Measurements from ENCODE around the gene NHS. TPM values are rescaled to one million over a fixed set of nuclear protein-coding genes. Genes with fewer than 3 reads are reported as not detected.
A peak's percentile ranks its signal among the peaks of the same experiment; 100 is the strongest.

The NHS gene
- total and polyA plus RNA-seq, 5 donors, result 0.61 to 1.7 (median 1.6) TPM

DNA sequence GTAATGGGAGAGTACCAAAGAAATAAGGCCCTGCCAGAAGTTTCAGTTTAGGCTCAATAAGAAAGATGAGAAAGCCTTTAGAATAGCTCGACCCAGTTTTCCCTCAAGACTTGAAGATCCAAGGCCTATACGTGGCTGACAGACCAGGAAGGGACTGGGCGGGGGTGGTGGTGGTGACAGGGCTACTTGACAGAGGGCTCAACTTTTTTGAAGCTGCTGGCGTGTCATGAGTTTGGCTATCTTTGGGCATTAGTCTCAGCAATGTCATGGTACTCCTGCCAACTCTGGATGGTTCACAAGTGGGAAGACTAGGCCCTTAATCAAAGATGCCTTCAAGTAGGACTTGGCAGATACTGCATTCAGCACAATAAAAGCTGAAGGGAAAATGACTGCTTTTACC lies 262.2 kb downstream of the NHS start:
- 68% methylated on average over 4 of the region's 4 CpGs for WGBS

DNA sequence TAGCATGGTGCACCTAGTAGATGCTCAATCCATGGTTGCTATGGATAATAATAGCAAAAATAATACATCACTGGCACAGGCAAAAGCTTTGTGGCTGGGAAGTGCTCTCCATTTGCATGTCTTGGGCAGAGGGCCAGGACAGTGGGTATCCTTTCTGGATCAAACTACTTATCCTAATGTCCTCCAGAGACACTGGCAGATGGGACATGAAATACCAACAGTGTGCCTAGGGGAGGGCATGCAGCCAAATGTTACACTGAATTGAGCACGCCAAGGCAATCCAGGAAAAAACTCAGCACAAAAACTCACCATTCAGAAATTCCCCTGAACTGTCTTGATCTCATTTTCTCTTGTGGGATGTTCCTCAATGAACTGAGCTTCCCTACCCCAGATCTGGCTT lies 263.7 kb downstream of the NHS start:
- Histone ChIP-seq H3K4me1 (ENCODE audit: control insufficient read depth, insufficient read depth, low read length) (peaks cover 1% of the 10 kb centered on the region), H3K27me3 (ENCODE audit: control insufficient read depth, insufficient read depth) (no peaks in the 10 kb centered on the region), H3K9me3 (ENCODE audit: control insufficient read depth, low read length) (no peaks in the 10 kb centered on the region), H3K4me3 (ENCODE audit: low read length) (no peak overlapping the region), H3K27ac (ENCODE audit: low read length) (no peak overlapping the region)
- ATAC-seq (no peak), DNase-seq (no peak)
- intact Hi-C loops (cut with DNase I), result no loop called here
- WGBS, result 77% methylated on average over 1 of the region's 1 CpG

More for the DNA sequence above, 262.2 kb downstream of the NHS start:
- no peak for ATAC-seq
- Histone ChIP-seq H3K4me1 (ENCODE audit: control insufficient read depth, insufficient read depth, low read length) (peaks cover 3% of the 10 kb centered on the region), H3K9me3 (ENCODE audit: control insufficient read depth, low read length) (no peaks in the 10 kb centered on the region), H3K27me3 (ENCODE audit: control insufficient read depth, insufficient read depth) (no peaks in the 10 kb centered on the region), H3K4me3 (ENCODE audit: low read length) (no peak overlapping the region), H3K27ac (ENCODE audit: low read length) (no peak overlapping the region)
- no peak for DNase-seq
- intact Hi-C loops (cut with DNase I), result no loop called here

DNA sequence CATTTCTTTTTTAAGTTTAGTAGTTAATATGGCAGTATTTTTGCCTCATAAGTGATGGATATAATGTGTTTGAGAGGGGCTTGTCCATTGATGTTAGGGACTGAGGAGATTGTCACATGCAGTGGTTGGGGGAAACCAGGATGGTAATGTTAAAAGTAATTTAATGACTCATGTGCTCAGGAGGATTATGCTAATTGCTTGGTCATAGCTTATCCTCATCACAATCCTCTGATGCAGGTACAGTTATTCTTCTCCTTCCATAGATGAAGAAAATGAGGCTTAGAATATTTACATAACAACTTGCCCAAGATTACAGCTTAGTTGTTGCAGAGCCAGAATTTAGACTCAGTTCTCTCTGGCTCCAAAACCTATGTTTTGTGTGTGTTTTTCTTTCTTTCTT lies 267.9 kb downstream of the NHS start:
- Histone ChIP-seq H3K27me3 (ENCODE audit: control insufficient read depth, insufficient read depth) (no peaks in the 10 kb centered on the region), H3K27ac (ENCODE audit: low read length) (no peak overlapping the region), H3K9me3 (ENCODE audit: control insufficient read depth, low read length) (no peaks in the 10 kb centered on the region), H3K4me1 (ENCODE audit: control insufficient read depth, insufficient read depth, low read length) (no peaks in the 10 kb centered on the region), H3K4me3 (ENCODE audit: low read length) (no peak overlapping the region)
- ATAC-seq (no peak), DNase-seq (no peak)
- intact Hi-C loops (cut with DNase I), result no loop called here

DNA sequence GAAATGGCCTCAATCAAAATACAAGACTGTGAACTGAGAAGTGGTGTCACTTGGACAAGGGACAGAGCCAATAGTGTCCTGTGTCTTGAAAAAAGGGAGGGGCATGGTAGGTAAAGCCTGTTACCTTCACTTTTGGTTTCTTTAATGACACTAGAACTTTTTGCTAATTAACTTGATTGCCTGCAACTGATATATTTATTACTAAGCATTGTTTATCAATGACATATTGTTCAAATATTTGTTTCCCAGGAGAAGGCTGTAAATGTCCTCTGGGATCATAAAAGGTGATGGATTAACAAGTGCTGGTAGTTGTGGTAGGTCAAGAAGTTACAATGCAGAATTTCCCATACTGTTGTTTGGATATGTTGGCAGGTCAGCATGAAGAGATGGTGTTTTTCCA lies 268.5 kb downstream of the NHS start:
- intact Hi-C loops (cut with DNase I), result no loop called here

DNA sequence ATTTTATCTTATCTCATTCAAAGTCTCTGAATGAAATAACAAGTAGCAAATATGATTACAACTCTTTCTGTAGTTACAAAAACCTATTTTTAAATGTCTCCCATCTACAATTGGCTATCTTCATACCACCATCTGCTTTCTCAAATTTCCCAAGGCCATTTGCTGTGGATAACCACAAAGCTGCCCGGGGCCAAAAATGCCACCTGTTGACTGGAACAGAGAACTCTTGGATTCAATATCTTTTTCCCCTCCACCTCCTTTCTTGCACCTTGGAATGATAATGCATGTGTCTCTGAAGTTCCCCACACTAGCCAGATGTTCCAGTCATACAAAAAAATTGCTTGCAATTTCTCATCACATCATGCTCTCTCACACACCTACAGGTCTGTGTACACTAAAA lies 269.0 kb downstream of the NHS start:
- no peak overlapping the region for H3K4me3 ChIP-seq (ENCODE audit: low read length)

More for the DNA sequence above, 268.5 kb downstream of the NHS start:
- Histone ChIP-seq H3K4me1 (ENCODE audit: control insufficient read depth, insufficient read depth, low read length) (no peaks in the 10 kb centered on the region), H3K27ac (ENCODE audit: low read length) (no peak overlapping the region), H3K4me3 (ENCODE audit: low read length) (no peak overlapping the region), H3K9me3 (ENCODE audit: control insufficient read depth, low read length) (no peaks in the 10 kb centered on the region), H3K27me3 (ENCODE audit: control insufficient read depth, insufficient read depth) (no peaks in the 10 kb centered on the region)
- DNase-seq (no peak), ATAC-seq (no peak)

DNA sequence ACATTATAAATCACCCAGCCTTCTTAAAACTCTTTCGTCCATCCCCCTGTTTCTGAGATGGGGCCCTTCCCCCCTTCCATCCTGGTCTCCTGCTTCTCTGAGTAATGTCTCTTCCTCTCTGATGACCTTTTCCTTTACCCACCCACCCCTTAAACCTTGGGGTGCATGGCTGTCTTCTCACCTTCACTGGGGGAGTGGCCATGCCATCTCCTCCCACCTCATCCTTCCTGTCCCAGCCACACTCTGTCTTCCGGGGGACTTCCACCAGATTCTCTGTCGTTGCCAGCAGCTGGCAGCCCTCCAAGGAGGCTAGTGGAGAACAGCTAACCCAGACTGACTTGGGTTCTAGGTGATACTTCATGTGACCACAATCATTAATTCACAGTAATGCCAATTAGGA lies 279.1 kb downstream of the NHS start:
- ATAC-seq (no peak), DNase-seq (peak in 1 of 3 donors; percentile 50)
- no peaks in the 10 kb centered on the region for H3K9me3 ChIP-seq (ENCODE audit: control insufficient read depth, low read length)
- 42% methylated on average over 3 of the region's 3 CpGs for WGBS
- H3K27ac ChIP-seq (ENCODE audit: low read length), result no peak overlapping the region
- intact Hi-C loops (cut with DNase I), result no loop called here
- H3K27me3 ChIP-seq (ENCODE audit: control insufficient read depth, insufficient read depth), result no peaks in the 10 kb centered on the region
- no peak overlapping the region for H3K4me3 ChIP-seq (ENCODE audit: low read length)
- H3K4me1 ChIP-seq (ENCODE audit: control insufficient read depth, insufficient read depth, low read length), result no peaks in the 10 kb centered on the region

More for the DNA sequence above, 269.0 kb downstream of the NHS start:
- 85% methylated on average over 1 of the region's 1 CpG for WGBS
- no peak for DNase-seq
- intact Hi-C loops (cut with DNase I), result no loop called here
- Histone ChIP-seq H3K4me1 (ENCODE audit: control insufficient read depth, insufficient read depth, low read length) (no peaks in the 10 kb centered on the region), H3K9me3 (ENCODE audit: control insufficient read depth, low read length) (no peaks in the 10 kb centered on the region), H3K27ac (ENCODE audit: low read length) (no peak overlapping the region), H3K27me3 (ENCODE audit: control insufficient read depth, insufficient read depth) (no peaks in the 10 kb centered on the region)
- ATAC-seq, result no peak

DNA sequence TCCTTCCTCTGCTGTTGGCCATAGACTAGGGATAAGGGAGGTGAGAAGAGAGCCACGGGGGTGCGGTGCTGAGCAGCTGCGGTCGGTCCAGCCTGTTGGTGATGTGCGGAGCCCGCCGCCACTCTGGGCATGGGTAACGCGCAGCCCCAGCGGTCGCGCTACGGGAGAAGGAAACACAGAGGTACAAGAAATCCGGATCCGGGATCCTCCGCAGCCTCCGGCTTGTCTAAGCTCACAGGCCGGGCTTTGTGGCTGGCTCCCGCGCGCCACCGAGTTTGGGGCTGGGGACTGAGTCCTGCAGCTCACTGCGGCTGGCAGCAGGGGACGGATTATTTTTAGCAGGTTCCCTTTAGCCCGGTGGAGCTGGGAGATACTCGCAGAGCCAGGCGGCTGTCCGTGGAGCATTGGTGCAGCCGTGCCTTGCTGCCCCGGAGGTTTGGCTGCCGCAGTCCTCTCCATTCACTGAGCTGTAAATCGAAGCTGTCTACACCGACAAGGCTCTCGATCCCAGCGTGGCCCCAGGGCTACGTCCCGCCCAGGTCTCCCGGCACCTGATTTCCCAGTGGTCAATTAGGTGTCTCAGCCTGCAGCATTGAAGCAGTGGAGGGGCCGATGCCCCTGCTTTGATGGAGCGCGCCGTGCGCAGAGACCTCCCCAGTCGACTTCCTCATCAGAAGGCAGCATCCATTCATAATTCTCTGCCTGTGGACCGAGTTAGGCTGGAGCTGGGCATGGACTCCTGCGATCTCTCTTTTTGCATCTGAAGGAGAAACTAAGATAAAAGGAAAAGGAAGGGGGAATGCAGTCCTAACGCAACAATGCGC lies 280.4 kb downstream of the NHS start:
- peak overlapping the region; percentile 48 for H3K4me3 ChIP-seq (ENCODE audit: low read length)
- H3K9me3 ChIP-seq (ENCODE audit: control insufficient read depth, low read length), result no peaks in the 10 kb centered on the region
- WGBS, result under 1% methylated on average over 48 of the region's 48 CpGs
- H3K27ac ChIP-seq (ENCODE audit: low read length), result no peak overlapping the region
- intact Hi-C loops (cut with DNase I), result no loop called here
- peak in 1 of 3 donors; percentile 47 for DNase-seq
- H3K4me1 ChIP-seq (ENCODE audit: control insufficient read depth, insufficient read depth, low read length), result no peaks in the 10 kb centered on the region
- ATAC-seq, result peak; percentile 40 to 41
- no peaks in the 10 kb centered on the region for H3K27me3 ChIP-seq (ENCODE audit: control insufficient read depth, insufficient read depth)

DNA sequence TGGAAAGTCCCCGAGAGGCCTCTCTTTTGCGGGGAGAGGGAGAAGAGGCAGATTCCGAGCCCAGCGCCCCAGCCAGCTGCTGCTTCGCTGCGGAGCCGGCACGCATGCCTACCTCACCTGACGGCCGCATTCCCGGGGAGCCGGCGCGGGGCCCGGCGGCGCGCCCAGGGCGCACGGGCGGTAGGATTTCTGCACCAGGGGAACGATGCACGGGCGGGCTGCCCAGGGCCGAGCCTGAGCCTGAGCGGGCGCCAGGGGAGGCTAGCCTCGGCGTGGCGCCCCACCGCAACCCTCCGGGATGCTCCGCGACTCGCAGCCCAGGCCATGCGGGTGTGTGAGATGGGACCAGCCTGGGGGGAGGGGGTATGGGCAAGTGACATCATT lies 281.0 kb downstream of the NHS start:
- under 1% methylated on average over 36 of the region's 36 CpGs for WGBS
- Histone ChIP-seq H3K27ac (ENCODE audit: low read length) (no peak overlapping the region), H3K4me3 (ENCODE audit: low read length) (peak overlapping the region; percentile 48), H3K4me1 (ENCODE audit: control insufficient read depth, insufficient read depth, low read length) (no peaks in the 10 kb centered on the region), H3K27me3 (ENCODE audit: control insufficient read depth, insufficient read depth) (no peaks in the 10 kb centered on the region), H3K9me3 (ENCODE audit: control insufficient read depth, low read length) (no peaks in the 10 kb centered on the region)
- intact Hi-C loops (cut with DNase I), result no loop called here
- ATAC-seq (no peak), DNase-seq (peak in 1 of 3 donors; percentile 34)

DNA sequence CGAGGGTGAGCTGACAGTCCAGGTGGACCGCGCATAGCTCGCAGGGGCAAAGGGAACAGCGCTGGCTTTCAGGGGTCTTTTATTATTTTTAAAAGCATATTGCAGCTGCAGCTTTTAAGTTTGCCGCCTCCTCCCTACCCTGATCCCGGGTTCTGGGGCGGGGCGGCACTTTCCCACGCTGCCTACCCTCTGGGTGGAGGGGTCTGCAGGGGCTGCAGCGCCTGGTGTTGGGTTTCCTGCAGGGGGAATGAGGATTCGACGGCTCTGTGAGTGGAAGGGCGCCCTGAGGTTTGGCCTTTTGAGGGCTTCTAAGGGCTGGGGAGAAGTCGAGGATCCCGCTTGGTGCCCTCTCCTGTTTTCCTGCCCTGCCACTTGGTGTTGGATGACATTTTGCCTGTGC lies 281.6 kb downstream of the NHS start:
- H3K27ac ChIP-seq (ENCODE audit: low read length), result no peak overlapping the region
- WGBS, result 28% methylated on average over 16 of the region's 16 CpGs
- H3K4me3 ChIP-seq (ENCODE audit: low read length), result no peak overlapping the region
- ATAC-seq (no peak), DNase-seq (no peak)
- no peaks in the 10 kb centered on the region for H3K9me3 ChIP-seq (ENCODE audit: control insufficient read depth, low read length)
- H3K4me1 ChIP-seq (ENCODE audit: control insufficient read depth, insufficient read depth, low read length), result no peaks in the 10 kb centered on the region
- no peaks in the 10 kb centered on the region for H3K27me3 ChIP-seq (ENCODE audit: control insufficient read depth, insufficient read depth)
- intact Hi-C loops (cut with DNase I), result no loop called here

DNA sequence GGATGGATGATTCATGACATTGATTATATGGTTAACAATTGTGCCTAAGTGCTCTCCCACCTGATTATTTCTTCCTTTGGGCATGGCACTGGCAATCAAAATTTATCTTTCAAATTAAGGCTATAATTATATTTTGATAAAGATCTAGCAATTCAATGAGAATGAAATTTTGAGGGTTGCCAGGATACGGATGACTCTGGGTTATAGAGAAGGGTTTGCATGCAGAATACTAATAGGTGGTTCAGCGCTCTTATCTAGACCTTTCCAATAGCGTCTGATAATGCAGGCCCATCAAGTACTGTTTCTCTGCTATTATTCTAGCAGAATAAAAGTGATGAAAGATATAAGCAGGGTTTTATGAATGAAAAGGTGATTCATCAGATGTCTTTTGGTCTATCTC lies 287.4 kb downstream of the NHS start:
- Histone ChIP-seq H3K9me3 (ENCODE audit: control insufficient read depth, low read length) (no peaks in the 10 kb centered on the region), H3K4me3 (ENCODE audit: low read length) (no peak overlapping the region), H3K27me3 (ENCODE audit: control insufficient read depth, insufficient read depth) (no peaks in the 10 kb centered on the region), H3K27ac (ENCODE audit: low read length) (no peak overlapping the region), H3K4me1 (ENCODE audit: control insufficient read depth, insufficient read depth, low read length) (no peaks in the 10 kb centered on the region)
- DNase-seq (no peak), ATAC-seq (no peak)
- WGBS, result 98% methylated on average over 3 of the region's 3 CpGs
- intact Hi-C loops (cut with DNase I), result loop anchor here in 1 of 4 donors (10.0 kb wide), 1 partner anchor 58 kb away; no protein-coding TSS in a partner anchor

DNA sequence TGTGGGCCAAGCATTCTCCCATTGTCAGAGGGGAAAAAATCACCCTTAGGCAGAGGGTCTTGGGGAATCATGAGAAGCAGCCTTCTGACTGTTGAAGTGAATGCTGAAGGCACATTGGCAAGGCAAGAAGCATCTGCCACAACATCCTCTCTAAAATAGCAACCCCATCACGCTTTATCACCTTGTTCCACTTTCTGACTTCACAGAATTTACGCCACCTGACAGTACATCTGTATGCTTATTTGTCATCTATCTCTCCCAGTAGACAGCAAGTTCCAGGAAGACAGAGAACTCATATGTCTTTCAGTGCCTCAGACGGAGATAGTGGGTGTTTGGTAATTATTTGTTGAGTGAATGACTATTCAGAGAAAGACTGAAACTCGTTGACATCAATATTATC lies 293.9 kb downstream of the NHS start:
- H3K27ac ChIP-seq (ENCODE audit: low read length), result no peak overlapping the region
- H3K9me3 ChIP-seq (ENCODE audit: control insufficient read depth, low read length), result no peaks in the 10 kb centered on the region
- H3K27me3 ChIP-seq (ENCODE audit: control insufficient read depth, insufficient read depth), result no peaks in the 10 kb centered on the region
- 81% methylated on average over 4 of the region's 4 CpGs for WGBS
- H3K4me1 ChIP-seq (ENCODE audit: control insufficient read depth, insufficient read depth, low read length), result no peaks in the 10 kb centered on the region
- no peak overlapping the region for H3K4me3 ChIP-seq (ENCODE audit: low read length)
- intact Hi-C loops (cut with DNase I), result loop anchor here in 1 of 4 donors (10.0 kb wide), 1 partner anchor 64 kb away; no protein-coding TSS in a partner anchor
- ATAC-seq (no peak), DNase-seq (no peak)
